Thoracic aorta endothelial cell (primary cell): Measurements from ENCODE around the gene PATJ. TPM values are rescaled to one million over a fixed set of nuclear protein-coding genes. Genes with fewer than 3 reads are reported as not detected.

Experiments
- small RNA-seq: library from RNA; depleted of rRNA; stranded (forward); fragments of <200 nt; gene quantifications from one replicate; pipeline ENCODE3, GENCODE V24; 2012
- total RNA-seq: library from RNA; depleted of rRNA; stranded (reverse); fragments of >200 nt; gene quantifications from 2 replicates; pipeline ENCODE4 v1.2.3, GENCODE V29; 2012

PATJ gene, protein sequence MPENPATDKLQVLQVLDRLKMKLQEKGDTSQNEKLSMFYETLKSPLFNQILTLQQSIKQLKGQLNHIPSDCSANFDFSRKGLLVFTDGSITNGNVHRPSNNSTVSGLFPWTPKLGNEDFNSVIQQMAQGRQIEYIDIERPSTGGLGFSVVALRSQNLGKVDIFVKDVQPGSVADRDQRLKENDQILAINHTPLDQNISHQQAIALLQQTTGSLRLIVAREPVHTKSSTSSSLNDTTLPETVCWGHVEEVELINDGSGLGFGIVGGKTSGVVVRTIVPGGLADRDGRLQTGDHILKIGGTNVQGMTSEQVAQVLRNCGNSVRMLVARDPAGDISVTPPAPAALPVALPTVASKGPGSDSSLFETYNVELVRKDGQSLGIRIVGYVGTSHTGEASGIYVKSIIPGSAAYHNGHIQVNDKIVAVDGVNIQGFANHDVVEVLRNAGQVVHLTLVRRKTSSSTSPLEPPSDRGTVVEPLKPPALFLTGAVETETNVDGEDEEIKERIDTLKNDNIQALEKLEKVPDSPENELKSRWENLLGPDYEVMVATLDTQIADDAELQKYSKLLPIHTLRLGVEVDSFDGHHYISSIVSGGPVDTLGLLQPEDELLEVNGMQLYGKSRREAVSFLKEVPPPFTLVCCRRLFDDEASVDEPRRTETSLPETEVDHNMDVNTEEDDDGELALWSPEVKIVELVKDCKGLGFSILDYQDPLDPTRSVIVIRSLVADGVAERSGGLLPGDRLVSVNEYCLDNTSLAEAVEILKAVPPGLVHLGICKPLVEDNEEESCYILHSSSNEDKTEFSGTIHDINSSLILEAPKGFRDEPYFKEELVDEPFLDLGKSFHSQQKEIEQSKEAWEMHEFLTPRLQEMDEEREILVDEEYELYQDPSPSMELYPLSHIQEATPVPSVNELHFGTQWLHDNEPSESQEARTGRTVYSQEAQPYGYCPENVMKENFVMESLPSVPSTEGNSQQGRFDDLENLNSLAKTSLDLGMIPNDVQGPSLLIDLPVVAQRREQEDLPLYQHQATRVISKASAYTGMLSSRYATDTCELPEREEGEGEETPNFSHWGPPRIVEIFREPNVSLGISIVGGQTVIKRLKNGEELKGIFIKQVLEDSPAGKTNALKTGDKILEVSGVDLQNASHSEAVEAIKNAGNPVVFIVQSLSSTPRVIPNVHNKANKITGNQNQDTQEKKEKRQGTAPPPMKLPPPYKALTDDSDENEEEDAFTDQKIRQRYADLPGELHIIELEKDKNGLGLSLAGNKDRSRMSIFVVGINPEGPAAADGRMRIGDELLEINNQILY (N-terminal part only)
- total RNA-seq = 4.7 and 7.2 TPM in 2 replicates

DNA sequence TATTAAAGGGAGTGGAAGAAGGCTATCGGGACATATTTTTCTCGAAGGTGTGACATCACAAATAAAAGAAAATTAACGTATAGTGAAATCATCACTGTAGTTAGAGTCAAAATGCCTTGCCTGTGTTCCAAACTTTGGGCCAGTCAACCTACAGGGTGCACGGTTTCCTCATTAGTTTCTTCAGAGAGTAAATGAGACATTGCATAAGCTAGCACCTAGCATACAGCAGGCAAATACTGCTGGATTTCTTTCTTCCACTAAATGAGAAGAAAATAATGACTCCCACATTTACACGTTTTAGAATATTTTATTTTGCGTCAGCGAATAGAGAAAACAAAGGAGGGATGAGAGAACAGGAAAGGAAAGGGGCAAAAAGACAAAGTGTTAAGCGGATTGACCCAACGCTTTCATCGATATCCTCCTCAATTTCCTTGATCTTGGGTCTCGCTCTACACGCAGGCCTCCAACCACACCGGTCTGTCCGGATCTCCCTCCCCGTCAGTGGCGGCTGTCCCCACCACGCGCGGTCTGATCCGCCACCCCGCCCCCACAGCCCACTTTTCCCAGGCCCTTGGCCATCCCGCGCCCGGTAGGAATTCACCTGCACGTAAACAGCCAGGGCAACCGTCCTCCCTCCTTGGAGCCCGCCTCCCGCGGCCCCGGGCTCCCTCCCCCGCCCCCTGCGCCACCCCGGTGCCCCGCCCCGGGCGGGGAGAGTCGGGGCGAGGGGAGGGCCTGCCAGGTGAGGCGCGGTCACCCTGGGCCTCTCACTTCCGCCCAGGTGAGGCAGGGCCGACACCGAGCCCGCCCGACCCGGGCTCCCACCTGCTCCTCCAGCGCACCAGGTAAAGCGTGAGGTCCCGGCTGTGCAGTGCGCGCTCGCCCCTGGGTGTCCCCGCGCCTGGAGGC lies at the start of gene PATJ:
PATJ (plus strand) TSS at position 770 of the 909 bp plus-strand sequence. CDS start 20,413 bp downstream, outside the sequence.

DNA sequence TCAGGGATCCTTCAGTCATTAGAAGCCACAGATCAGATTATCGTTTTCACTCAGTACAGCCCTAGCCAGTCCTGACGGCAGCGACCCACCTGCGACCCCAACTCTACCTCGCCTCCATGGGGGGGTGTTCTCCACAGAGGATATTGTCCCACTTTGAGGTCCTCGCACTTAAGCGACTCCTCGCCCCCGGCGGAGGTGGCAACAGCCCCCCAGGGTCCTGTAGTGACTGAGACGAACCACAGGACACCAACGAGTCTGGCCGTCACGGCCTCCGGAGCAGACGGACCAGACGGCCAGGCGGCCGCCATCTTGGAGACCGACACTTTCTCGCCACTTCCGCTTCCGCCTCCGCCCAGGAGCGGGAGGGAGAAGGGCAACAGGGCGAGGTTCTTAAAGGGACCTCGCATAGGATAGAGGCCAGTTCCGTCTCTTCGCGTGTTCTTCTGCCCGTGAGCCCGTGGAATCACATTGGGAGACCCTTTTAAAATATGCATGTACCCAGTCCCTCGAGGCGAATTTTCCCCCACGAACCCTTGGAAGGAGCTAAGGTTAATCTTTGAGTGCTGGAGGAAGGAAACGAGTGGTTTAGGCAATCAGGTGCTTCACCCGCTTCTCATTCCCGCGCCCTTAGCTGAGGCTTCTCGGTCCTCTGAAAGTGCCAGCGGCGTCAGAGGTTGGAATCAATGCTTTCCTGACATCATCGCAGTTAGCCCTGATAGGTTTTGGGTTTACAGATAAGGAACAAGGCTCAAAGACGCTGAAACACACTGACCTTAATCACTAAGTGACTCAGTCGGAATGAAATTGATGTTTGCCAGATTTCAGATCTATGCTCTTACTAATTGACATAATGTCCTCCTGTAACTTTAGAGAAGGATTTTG lies 17.2 kb upstream of the PATJ start, which contains the start of gene TM2D1:
TM2D1 (minus strand) TSS at position 329 of the 882 bp plus-strand sequence; CDS start at position 308, 21 bp downstream.

DNA sequence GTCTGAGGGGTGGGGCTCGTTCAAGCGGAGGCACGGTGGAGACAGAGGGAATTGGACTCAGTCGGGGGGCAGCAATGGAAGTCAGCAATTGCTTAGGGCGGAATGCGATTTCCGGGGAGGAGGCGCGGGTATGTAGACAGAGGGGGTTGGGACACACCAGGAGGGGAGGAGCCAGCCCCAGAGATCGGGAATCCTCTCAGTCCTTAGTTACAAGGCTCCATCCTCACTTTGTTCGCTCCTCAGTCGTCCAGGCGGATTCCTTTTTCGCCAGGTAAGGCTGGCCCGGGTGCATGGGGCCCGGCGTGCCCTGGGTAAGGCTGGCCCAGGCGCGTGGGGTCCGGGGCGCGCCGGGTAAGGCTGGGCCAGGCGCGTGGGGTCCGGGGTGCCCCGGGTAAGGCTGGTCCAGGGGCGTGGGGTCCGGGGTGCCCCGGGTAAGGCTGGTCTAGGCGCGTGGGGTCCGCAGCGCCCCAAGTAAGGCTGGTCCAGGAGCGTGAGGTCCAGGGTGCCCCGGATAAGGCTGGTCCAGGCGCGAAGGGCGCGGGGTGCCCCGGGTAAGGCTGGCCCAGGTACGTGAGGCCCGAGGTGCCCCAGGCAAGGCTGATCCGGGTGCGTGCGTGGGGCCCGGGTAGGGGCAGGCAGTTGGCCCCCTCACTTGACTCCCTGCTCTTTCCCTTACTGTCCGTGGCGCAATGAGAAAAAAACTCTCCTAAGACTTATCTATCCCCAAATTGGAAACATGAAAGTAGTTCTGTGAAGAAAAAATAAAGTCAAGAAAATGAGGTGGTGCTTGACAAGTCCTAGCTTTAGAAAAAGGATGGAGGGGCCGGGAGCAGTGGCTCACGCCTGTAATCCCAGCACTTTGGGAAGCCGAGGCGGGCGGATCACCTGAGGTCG lies 452.6 kb downstream of the PATJ start, which contains the start of gene L1TD1:
L1TD1 (plus strand) TSS at position 199 of the 894 bp plus-strand sequence. CDS start 11,780 bp downstream, outside the sequence.

Small RNA genes lying within 50 kb of the gene (small RNA-seq; reads per million reads assigned to genes)
- gene LAMTOR5P1 (0.56 reads per million), gene MIR3116-1 (not detected), gene RN7SL180P (not detected), gene RNU6-1177P (not detected), gene RNU6-414P (not detected)

Other genes with a start within 250 kb of the PATJ start
- 53.5 and 65.0 TPM in 2 replicates for gene TM2D1, start 17.3 kb upstream of the PATJ start, total RNA-seq